Panc1 (cell line): ENCODE measurements around the gene ZNF710. TPM values are rescaled to one million over a fixed set of nuclear protein-coding genes. Genes with fewer than 3 reads are reported as not detected.
"Not testable (repeated sequence)": the region's sequence is repeated elsewhere in the genome, so short reads cannot be mapped to it uniquely, and the experiment has no call there.

Experiments
- ATAC-seq: fragments of 200-7000 bp; cut with Tn5 transposase; 2 replicates; pipeline ENCODE4 v1.9.1; 2020; ENCODE audit warnings: mild to moderate bottlenecking, moderate library complexity
- BruUV-seq: library from RNA; stranded (reverse); fragments of 400-500 nt; replicated peaks from 2 replicates; lab custom pipeline; 2021; lab: Mats Ljungman, UMichigan
- CTCF ChIA-PET: fragments of 300-600 bp; sonication (Branson Sonifier 250); formaldehyde crosslinking; loops from one replicate; lab custom pipeline; 2022; ENCODE audit warnings: antibody characterized with exemption; lab: Charles Lee
- POLR2A ChIA-PET: fragments of 300-600 bp; sonication (Branson Sonifier 250); formaldehyde crosslinking; loops from one replicate; lab custom pipeline; 2022; ENCODE audit warnings: antibody characterized with exemption; lab: Charles Lee
- DNase-seq: peaks from one replicate; pipeline ENCODE4 v3.0.0-alpha.2; 2010; ENCODE audit warnings: low read depth, low spot score
- H3K27ac ChIP-seq: 2 replicates; pipeline ENCODE4 v1.5.1; 2011; ENCODE audit warnings: mild to moderate bottlenecking, low read length, inconsistent platforms
- H3K27me3 ChIP-seq: fragments of 200-500 bp; sonication (Bioruptor generic); 2 replicates; pipeline ENCODE4 v1.6.0; 2014; ENCODE audit warnings: low read length, inconsistent platforms; ENCODE audit not compliant: control insufficient read depth, insufficient read depth
- H3K36me3 ChIP-seq: fragments of 200-500 bp; sonication (Bioruptor generic); 2 replicates; pipeline ENCODE4 v1.5.1; 2014; ENCODE audit warnings: inconsistent platforms, mild to moderate bottlenecking, low read length, moderate library complexity; ENCODE audit not compliant: control insufficient read depth, insufficient read depth
- H3K4me1 ChIP-seq: 2 replicates; pipeline ENCODE4 v1.5.1; 2011; ENCODE audit warnings: inconsistent platforms, mild to moderate bottlenecking, low read length, moderate library complexity; ENCODE audit not compliant: control insufficient read depth, insufficient read depth
- H3K4me3 ChIP-seq, 2 experiments: 2 replicates each; pipeline ENCODE4 v1.5.1; 2011 to 2012; ENCODE audit warnings: low read depth in 2 of 2, low read length in 2 of 2, mild to moderate bottlenecking in 2 of 2, inconsistent platforms in 1 of 2, moderate library complexity in 1 of 2
- H3K9me3 ChIP-seq: fragments of 200-500 bp; sonication (Bioruptor generic); 2 replicates; pipeline ENCODE4 v1.5.1; 2014; ENCODE audit warnings: low read depth, mild to moderate bottlenecking, inconsistent platforms, low read length, moderate library complexity; ENCODE audit not compliant: control insufficient read depth, insufficient read depth
- CTCF ChIP-seq: fragments of 450-650 bp; IDR thresholded peaks from 2 replicates; pipeline ENCODE4 v1.5.1; 2017; ENCODE audit warnings: mild to moderate bottlenecking
- POLR2AphosphoS5 ChIP-seq: IDR thresholded peaks from 2 replicates; pipeline ENCODE4 v1.6.1; 2012; ENCODE audit warnings: mild to moderate bottlenecking, low read depth, low read length, moderate library complexity
- REST ChIP-seq, 2 experiments: IDR thresholded peaks; 2 replicates each; pipeline ENCODE4 v1.6.1; 2011 to 2012; ENCODE audit warnings: low read depth in 2 of 2, control low read depth in 1 of 2, low read length in 1 of 2, mild to moderate bottlenecking in 1 of 2, moderate library complexity in 1 of 2; ENCODE audit not compliant: insufficient read depth in 1 of 2
- SIN3A ChIP-seq: IDR thresholded peaks from 2 replicates; pipeline ENCODE4 v1.6.1; 2012; ENCODE audit warnings: low read depth, mild to moderate bottlenecking, low read length, moderate library complexity, borderline replicate concordance; ENCODE audit not compliant: insufficient read depth
- TCF7L2 ChIP-seq: IDR thresholded peaks from 2 replicates; pipeline ENCODE4 v1.6.1; 2011; ENCODE audit warnings: mild to moderate bottlenecking, low read depth, low read length, inconsistent platforms
- in situ Hi-C: cut with HindIII; loops from 2 replicates; pipeline ENCODE4 v1.10.0; 2016; ENCODE audit warnings: low sequenced_read_pairs, low pct_unique_long_range_greater_than_20kb
- intact Hi-C: fragments of 100-400 bp; cut with micrococcal nuclease; formaldehyde crosslinking; loops from one replicate; pipeline ENCODE4 v1.10.0; 2022; ENCODE audit not compliant: unreplicated experiment
- total RNA-seq: library from RNA; stranded (reverse); gene quantifications from one replicate; pipeline ENCODE4 v1.2.1, GENCODE V29; 2021; ENCODE audit not compliant: unreplicated experiment

The ZNF710 gene
- total RNA-seq, 1 experiment from 2014 or later = 15.8 TPM

GRCh38 chr15:89976246-89976600, 24.9 kb upstream of the ZNF710 start:
- ChIA-PET CTCF (no interaction called here), POLR2A (no interaction called here)
- Histone ChIP-seq H3K9me3 (no peaks in the 10 kb centered on the region), H3K4me1 (no peaks in the 10 kb centered on the region), H3K27me3 (no peaks in the 10 kb centered on the region), H3K4me3 (no peak overlapping the region), H3K36me3 (no peaks in the 10 kb centered on the region), H3K27ac (no peak overlapping the region)
- intact Hi-C loops = no loop called here
- no TSS peak for BruUV-seq
- in situ Hi-C loops = no loop called here
- ATAC-seq (no peak), DNase-seq (no peak)
- no peak for TF ChIP-seq POLR2AphosphoS5
- no peak for TF ChIP-seq CTCF
- TF ChIP-seq SIN3A = no peak
- TF ChIP-seq TCF7L2 = no peak
- no peak for TF ChIP-seq REST (IDR thresholded peaks at IDR 0.05; ENCODE audit: insufficient read depth in 1 of 2, low read depth in 2 of 2, low read length in 1 of 2)

GRCh38 chr15:89977836-89978235, 23.3 kb upstream of the ZNF710 start:
- POLR2A ChIA-PET, H3K27ac ChIP-seq, H3K9me3 ChIP-seq, H3K4me3 ChIP-seq, BruUV-seq, H3K4me1 ChIP-seq, H3K36me3 ChIP-seq, CTCF ChIA-PET, ATAC-seq, H3K27me3 ChIP-seq, DNase-seq, in situ Hi-C loops, intact Hi-C loops: not testable (repeated sequence)

DNA sequence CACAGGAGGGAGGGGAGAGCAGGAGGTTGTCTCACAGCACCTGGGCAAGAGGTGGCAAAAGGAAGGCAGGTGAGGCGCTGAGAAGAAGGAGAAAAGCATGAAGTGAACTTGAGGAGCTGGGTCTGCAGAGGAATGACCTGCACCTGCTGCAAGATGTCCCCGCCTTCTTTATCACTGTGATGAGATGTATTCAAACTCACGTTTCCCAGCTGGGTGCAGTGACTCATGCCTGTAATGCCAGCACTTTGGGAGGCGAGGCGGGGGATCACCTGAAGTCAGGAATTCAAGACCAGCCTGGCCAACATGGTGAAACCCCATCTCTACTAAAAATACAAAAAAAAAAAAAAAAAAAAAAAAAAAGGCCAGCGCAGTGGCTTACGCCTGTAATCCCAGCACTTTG, 22.2 kb upstream of the ZNF710 start:
- no peaks in the 10 kb centered on the region for H3K36me3 ChIP-seq
- no peak for TF ChIP-seq CTCF
- no peak for TF ChIP-seq TCF7L2
- no peak for TF ChIP-seq SIN3A
- no peak for TF ChIP-seq POLR2AphosphoS5
- no peak for TF ChIP-seq REST (IDR thresholded peaks at IDR 0.05; ENCODE audit: insufficient read depth in 1 of 2, low read depth in 2 of 2, low read length in 1 of 2)
- H3K9me3 ChIP-seq = no peaks in the 10 kb centered on the region
- POLR2A ChIA-PET = interaction anchor here (0.7 kb wide), 1 partner anchor 42 kb away, joined by 11 read pairs; no protein-coding TSS in a partner anchor
- no peak overlapping the region for H3K27ac ChIP-seq
- no peaks in the 10 kb centered on the region for H3K4me1 ChIP-seq
- no peak overlapping the region for H3K4me3 ChIP-seq
- no TSS peak for BruUV-seq
- in situ Hi-C loops (no loop called here), intact Hi-C loops (no loop called here)
- DNase-seq (no peak), ATAC-seq (no peak)
- H3K27me3 ChIP-seq = no peaks in the 10 kb centered on the region
- CTCF ChIA-PET = no interaction called here
